Omental fat pad (tissue), 4 donors: ENCODE results near the gene MYBBP1A. TPM values are rescaled to one million over a fixed set of nuclear protein-coding genes. Genes with fewer than 3 reads are reported as not detected.

Experiments
- ATAC-seq: fragments of 150-250 bp; one replicate; pipeline ENCODE4 v1.9.1; 2016; ENCODE audit warnings: mild to moderate bottlenecking, moderate library complexity; ENCODE audit not compliant: low FRiP score
- DNase-seq: peaks from one replicate; pipeline ENCODE4 v3.0.0-alpha.2; 2019; ENCODE audit warnings: low spot score
- CTCF ChIP-seq, 3 donors: fragments of 450-650 bp; IDR thresholded peaks; one replicate each; pipeline ENCODE4 v1.5.1; 2016 to 2017; ENCODE audit warnings: antibody characterized with exemption in 3 of 3, mild to moderate bottlenecking in 3 of 3, moderate library complexity in 2 of 3
- total RNA-seq, 4 donors: library from RNA; depleted of rRNA; stranded (reverse); fragments of >200 nt; gene quantifications; one replicate each; pipeline ENCODE4 v1.1.0, GENCODE V29; 2016

The MYBBP1A gene
- total RNA-seq, 4 donors from 2014 or later, result 33.1 to 142 (median 39.1) TPM

DNA sequence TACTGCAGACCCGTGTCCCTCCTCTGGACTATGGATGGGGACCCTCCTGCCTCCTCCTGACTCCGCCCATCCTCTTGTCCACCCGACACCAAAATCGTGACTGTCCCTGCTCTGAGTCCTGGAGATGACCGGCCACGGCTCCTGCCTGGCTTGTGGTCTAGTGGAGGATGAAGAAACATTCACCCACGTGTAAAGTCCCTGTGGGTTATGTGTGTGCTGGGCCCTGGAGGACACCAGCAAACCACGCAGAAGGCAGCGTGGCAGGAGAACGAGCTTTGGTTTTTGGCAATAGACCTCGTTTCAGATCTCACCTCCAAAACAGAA, 44.6 kb downstream of the MYBBP1A start:
- TF ChIP-seq CTCF (IDR thresholded peaks at IDR 0.05), result no peak
- no peak for DNase-seq
- ATAC-seq, result no peak

DNA sequence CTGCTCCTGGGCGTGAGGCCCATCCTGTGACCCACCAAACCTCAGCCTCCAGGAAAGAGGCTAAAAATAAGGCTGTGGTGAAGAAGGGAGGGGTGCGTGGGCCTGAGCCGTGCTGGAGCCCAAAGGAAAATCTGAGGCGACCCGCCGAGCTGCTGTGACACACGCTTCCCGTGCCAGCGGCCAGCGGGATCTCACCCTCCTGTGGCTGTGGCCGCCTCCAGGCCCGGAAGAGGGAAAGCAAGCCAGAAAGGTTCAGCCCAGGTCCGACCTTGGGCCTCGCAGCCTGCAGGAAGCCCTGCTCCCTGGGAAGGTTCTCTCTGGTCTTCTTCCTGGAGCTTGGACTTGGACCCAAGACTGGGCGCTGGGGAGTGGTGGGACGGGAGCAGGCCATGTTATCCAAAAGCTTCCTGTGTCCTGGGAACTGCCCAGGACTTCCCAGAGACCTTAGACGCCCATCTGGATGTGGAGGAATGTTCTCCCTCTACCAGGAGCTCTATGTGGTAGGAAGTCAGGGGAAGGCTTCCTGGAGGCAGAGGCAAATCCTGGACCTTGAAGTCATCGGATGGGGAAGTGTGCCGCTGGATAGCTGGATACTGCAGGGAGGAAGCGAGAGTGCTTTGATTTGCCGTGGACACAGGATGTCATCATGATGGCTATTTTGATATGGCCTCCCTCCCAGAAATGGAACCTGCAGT, 45.1 kb downstream of the MYBBP1A start:
- no peak for TF ChIP-seq CTCF (IDR thresholded peaks at IDR 0.05)
- DNase-seq (no peak), ATAC-seq (peak; percentile 25)

DNA sequence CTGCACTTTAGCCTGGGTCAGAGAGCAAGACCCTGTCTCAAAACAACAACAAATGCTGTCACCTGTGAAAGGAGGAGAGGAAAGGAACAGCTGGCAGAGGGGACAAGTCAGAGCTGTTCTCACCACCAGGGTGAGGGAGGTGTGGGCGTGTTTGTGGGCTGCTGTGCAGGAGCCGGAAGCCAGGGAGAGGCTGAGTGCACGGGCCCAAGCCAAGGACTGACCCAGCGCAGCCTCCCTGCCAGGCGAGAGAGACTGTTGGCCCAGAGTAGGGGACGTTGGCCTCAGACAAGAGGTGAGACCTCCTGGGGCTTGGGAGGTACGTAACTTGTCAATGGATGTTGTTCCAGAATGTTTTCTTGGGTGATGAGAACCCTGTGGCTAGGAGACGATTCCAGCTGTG, 45.8 kb downstream of the MYBBP1A start:
- no peak for ATAC-seq
- no peak for TF ChIP-seq CTCF (IDR thresholded peaks at IDR 0.05)
- DNase-seq, result no peak

DNA sequence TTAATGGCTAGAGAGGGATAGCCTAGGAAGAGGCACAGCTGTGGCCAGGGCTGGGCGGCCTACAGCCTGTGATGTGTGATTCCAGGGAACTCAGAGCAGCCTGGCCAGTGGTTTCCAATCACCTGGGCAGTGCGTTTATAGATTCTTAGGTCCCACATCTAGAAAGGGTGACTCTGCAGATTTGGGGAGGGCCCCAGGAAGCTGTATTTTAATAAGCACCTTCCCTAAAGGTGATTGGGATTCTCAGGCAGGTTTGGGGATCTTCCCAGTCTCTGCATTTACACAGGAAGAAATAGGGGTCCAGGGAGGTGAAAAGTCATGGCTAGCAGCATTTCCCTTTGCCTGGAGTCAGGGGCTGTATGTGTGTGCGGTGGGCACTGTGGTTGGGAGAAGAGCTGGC, 47.0 kb downstream of the MYBBP1A start:
- ATAC-seq (no peak), DNase-seq (no peak)
- no peak for TF ChIP-seq CTCF (IDR thresholded peaks at IDR 0.05)

GRCh38 chr17:4507361-4508111, 47.6 kb downstream of the MYBBP1A start:
- DNase-seq, result no peak
- TF ChIP-seq CTCF (IDR thresholded peaks at IDR 0.05), result no peak
- no peak for ATAC-seq

- DNase-seq (no peak), ATAC-seq (no peak)
- no peak for TF ChIP-seq CTCF (IDR thresholded peaks at IDR 0.05)
Measured at GRCh38 chr17:4506892-4507291, 48.3 kb downstream of the MYBBP1A start.
